Activated CD4-positive, alpha-beta T cell treated with anti-CD3 and anti-CD28 coated beads, Interleukin-2, Interleukin-6, amounts not matched to agents 100 ng/mL and 50 ng/mL, durations not matched to agents 16 hours and 8 hours (primary cell): ENCODE measurements around the gene NDUFA6.
"Not testable (repeated sequence)": the region's sequence is repeated elsewhere in the genome, so short reads cannot be mapped to it uniquely, and the experiment has no call there.

ENCODE experiments used
- DNase-seq: peaks from one replicate; pipeline ENCODE4 v3.0.0-alpha.2; 2020

NDUFA6 gene

DNA sequence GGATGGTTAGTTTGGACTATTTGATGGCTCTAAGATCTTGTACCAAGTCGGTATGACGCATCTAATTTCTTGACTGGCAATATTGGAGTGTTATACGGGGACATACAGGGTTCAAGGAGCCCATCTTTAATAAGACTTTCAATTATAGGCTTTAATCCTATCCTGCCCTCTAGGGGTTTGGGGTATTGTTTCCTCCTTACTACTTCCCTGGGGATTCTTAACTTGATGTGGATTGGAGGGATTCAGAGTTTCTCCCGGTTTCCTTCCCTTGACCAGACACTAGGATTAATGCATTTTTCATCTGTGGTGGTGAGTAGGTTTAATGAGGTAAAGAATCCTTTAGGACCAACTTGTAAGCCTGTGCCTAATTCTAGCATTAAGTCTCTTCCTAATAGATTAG is 21.2 kb upstream of the NDUFA6 start:
- no peak for DNase-seq

- DNase-seq: no peak
Observed at GRCh38 chr22:42108848-42109247, 18.3 kb upstream of the NDUFA6 start.

GRCh38 chr22:42104332-42104860 is 13.8 kb upstream of the NDUFA6 start:
- not testable (repeated sequence) for DNase-seq

- DNase-seq: no peak
Observed at GRCh38 chr22:42101199-42101598, 10.6 kb upstream of the NDUFA6 start.

GRCh38 chr22:42091455-42091782 is 847 bp upstream of the NDUFA6 start:
- DNase-seq: no peak

DNA sequence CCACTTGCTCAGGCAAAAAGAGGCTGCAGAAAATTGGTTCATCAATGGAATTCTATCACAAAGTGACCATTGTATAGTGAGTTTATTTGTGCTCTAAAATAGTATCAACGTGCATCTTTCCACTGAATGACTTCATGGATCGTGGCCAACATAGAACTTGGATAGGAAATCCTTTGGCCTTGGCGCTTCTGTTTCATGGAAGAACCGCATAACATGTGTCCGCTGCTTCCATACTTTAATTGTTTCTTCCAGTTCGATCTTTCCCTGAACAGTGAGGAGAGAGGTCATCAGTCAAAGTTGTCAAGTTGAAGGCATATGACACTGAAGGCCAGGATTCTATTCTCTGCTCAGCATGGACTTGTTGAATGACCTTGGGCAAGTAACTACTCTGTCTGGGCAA is 4.5 kb downstream of the NDUFA6 start:
- no peak for DNase-seq

DNA sequence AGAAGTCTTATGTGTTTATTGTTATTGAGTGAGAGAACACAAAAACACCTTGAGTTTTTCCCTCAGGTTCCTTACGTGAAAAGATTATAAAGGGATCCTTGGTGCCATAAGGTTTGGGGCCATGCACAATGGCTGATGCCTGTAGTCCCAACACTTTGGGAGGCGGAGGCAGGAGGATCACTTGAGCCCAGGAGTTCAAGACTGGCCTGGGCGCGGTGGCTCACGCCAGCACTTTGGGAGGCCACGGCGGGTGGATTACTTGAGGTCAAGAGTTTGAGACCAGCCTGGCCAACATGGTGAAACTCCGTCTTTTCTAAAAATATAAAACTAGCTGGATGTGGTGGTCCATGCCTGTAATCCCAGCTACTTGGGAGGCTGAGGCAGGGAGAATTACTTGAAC is 5.7 kb downstream of the NDUFA6 start:
- DNase-seq: no peak

DNA sequence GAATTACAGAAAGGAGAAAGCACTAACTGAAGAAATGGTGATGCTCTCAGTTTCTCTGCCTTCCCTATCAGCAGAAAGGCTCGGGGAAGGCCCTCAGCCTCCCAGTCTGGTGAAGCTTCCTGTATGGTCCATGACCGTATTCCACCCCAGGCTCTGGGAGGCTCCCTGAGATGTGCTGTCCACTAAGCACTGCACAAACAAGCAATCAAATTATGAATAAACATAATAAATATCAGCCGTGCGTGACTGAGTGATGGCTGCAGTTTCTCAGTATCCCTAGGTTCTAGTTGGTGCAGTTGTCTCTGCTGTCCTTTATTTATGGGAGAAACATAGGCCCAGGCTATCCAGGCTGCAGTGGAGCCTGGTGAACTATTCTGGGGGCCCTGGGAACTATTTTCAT is 7.5 kb downstream of the NDUFA6 start:
- no peak for DNase-seq

DNA sequence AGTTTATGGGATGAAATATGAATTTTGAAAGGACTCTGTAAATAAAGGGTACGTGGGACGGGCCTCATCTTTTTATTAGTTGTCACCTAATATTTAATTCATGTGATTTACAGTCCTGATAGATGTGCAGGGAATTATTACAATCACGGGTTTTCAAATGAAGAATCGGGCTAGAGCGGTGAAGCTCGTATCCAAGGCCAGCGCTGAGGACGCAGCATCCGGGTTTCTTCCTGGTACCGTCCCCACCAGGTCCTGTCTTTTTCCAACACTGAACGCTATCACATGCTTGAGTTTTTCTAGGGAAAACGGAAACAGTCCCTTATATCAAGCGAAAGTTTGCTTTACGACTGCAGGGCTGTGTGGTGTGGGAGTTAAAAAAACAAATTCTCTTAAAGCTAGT is 10.3 kb downstream of the NDUFA6 start:
- DNase-seq: peak; percentile 18

DNA sequence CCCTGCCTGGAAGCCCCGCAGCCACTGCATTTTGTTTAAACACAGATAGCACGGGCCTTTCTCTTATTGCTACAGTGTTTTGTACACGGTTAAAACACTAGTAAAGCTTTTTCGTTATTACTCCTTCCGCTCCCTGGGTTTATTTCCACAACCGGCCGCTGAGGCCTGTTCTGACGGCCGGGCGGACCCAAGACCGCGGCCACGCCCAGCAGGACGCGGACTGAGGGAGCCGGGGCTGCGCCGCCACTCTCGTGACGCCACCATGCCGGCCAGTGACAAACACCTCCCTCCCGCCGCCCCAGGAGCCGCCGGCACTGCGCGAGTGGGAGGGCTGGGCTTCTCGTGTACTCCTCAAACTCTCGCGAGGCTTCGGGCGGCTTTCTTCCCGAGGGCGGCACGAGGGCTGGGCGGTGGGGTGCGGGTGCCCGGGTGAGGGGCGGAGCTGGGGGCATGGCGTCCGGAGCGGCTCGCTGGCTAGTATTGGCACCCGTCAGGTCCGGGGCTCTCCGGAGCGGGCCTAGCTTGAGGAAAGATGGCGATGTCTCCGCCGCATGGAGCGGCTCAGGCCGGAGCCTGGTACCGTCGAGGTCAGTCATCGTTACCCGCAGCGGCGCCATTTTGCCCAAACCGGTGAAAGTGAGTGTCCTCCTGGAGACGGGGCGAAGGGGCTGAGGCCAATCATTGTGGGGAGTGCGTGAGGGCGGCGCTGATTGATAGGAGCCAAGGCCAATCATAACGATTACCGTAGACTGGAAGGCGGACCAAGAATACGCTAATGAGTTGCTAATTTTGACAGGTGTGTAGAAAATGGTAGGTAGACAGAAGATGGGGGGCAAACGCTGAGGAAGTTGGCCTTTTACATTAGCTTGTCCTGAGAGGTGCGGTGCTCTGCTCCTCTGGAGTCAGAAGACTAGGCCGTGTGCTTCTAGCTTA is 11.0 kb downstream of the NDUFA6 start, which contains the start of gene SMDT1:
TSS of gene SMDT1 (plus strand) at position 382 of the 933 bp plus-strand sequence. CDS start at position 451, 69 bp downstream.
- DNase-seq: peak; percentile 99

- no peak for DNase-seq
Observed at GRCh38 chr22:42078469-42079318, 11.9 kb downstream of the NDUFA6 start.

DNA sequence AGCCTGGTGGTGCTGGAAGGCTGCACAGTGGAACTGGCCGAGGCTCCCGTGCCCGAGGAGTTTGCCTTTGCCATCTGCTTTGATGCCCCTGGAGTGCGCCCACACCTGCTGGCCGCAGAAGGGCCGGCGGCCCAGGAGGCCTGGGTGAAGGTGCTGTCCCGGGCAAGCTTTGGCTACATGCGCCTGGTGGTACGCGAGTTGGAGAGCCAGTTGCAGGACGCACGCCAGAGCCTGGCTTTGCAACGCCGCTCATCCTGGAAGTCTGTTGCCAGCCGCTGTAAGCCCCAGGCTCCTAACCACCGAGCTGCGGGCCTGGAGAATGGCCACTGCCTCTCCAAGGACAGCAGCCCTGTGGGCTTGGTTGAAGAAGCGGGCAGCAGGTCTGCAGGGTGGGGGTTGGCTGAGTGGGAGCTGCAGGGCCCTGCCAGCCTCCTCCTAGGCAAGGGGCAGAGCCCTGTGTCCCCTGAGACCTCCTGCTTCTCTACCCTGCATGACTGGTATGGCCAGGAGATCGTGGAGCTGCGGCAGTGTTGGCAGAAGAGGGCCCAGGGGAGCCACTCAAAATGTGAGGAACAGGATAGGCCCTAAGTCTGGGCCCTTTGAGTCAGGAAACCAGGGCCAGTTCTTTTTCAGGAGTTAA is 13.0 kb downstream of the NDUFA6 start:
- DNase-seq: no peak

DNA sequence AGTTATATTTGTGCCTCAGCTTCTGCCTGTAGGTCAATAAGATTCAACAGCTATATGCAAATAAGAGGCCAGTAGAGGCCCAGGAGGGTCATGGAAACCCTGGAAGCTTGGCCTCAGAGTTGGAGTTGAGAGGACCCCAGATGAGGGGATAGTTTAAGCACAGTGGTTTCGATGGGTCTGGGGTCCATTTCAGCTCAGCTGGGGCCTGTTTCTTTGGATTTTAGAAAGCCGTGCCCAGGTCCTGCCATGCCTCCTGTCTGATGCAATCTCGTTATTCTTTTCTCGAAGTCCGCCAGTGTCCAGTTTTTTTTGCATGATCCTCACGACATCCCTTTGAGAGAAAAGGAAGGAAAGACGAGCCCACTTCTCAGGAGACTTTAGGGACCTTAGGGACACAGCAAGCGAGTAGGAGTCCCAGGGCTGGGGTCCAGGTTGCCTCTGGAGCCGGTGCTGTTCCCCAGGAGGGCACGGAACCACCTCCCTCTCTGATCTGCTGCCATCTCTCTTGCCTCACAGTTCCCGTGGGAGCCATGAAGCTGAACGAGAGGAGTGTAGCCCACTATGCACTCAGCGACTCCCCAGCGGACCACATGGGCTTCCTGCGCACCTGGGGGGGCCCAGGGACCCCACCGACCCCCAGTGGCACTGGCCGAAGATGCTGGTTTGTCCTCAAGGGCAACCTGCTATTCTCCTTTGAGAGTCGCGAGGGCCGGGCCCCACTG is 13.6 kb downstream of the NDUFA6 start:
- DNase-seq: no peak

GRCh38 chr22:42074846-42075676 is 15.5 kb downstream of the NDUFA6 start:
- DNase-seq: no peak

DNA sequence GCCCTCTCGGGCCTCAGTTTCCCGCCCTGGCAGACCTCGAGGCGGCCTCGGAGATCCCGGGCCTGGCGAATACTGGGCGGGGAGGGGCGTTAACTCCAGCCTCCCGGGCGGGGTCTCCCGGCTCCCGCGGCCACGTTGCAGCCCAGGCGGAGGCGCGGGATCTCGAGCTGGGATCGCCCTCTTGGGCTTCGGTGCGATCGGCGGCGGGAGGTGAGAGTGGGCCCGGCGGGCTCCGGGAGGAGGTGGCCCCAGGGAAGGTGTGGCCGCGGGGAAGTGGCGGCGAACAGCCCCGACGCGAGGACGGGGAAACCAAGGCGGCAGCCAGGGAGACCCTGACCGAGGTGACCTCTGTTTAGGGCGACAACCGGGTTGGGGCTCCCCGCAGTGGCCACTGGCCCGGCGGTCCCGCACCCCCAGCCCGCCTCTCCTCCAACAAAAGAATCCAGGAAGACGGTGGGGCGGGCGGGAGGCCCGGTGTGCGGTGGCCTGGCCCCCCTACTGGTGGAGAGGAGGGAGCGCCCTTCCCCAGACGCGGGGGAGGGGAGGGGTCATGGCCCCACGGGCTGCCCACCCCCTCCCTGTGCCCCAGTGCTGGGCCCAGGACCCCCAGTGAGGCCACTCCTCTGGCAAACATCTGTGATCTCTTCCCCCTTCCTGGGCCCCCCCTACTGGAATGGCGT is 16.3 kb downstream of the NDUFA6 start, which contains the start of gene PHETA2:
TSS of gene PHETA2 (plus strand) at position 117 of the 680 bp plus-strand sequence. CDS start 3,046 bp downstream, outside the sequence.
- DNase-seq: peak; percentile 43

GRCh38 chr22:42073621-42074041 is 16.9 kb downstream of the NDUFA6 start:
- DNase-seq: no peak

- DNase-seq: no peak
Observed at GRCh38 chr22:42072606-42073330, 17.8 kb downstream of the NDUFA6 start.

GRCh38 chr22:42071508-42071907 is 19.1 kb downstream of the NDUFA6 start:
- not testable (repeated sequence) for DNase-seq

DNA sequence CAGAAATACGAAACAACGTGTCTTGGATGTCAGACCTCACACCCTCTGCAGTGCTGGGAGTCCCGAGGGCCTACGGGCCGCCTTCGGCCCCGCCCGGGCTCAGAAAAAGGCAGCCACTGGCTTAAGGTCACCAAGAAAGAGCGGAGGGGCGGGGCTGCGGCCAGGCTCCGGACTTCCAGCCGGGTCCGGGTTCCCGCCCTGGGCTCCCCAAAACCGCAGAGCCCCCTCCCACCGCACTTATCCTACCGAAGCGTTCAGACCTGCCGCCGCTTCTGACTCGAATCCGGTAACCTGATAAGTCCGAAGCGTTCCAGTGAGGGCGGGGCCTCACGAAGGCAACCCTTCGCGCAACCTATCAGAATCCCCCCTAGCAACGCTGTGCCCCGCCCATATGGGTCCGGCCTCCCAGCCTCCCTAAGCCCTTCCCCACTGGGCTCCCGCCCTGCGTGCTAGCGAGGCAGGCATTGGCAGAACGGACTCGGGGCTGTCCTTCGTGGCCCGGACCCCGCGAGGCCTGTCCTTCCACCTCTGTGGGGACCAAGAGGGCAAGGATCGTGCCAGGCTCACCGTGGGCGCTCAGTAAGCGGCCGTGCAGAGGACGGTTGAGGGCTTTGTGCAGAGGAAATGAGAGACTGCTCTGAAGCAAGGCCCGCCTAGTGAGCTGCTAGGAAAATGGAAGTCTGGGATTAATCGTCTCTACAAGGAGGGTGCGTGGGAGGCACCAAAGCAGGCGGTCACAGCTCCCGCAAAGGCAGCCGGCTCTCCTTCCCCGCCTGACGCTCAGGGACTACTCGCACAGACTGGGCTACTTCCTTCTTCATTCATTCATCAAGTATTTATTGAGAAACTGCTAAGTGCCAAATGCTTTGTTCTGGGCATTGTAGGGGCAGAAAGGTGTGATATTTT is 19.8 kb downstream of the NDUFA6 start, which contains the start of gene NAGA:
TSS of gene NAGA (minus strand) at position 296 of the 906 bp plus-strand sequence. CDS start 515 bp downstream, outside the sequence.
- peak; percentile 97 for DNase-seq
